ENCODE measurements around the gene DPEP3.

DPEP3 gene

GRCh38 chr16:67993207-67994039 lies 13.1 kb upstream of the DPEP3 start:
- TF ChIP-seq CREB5 (CRISPR knock-in tag; IDR thresholded peaks at IDR 0.05; ENCODE audit: low read depth) (no peak), CSDC2 (CRISPR knock-in tag; IDR thresholded peaks at IDR 0.05) (no peak), ZNF8 (CRISPR knock-in tag; IDR thresholded peaks at IDR 0.05) (no peak), POU6F1 (CRISPR knock-in tag; IDR thresholded peaks at IDR 0.05; ENCODE audit: borderline replicate concordance, low read depth) (no peak), TCF4 (CRISPR knock-in tag; IDR thresholded peaks at IDR 0.05; ENCODE audit: borderline replicate concordance) (no peak), ESRRG (CRISPR knock-in tag; IDR thresholded peaks at IDR 0.05) (no peak), CSRNP3 (CRISPR knock-in tag; IDR thresholded peaks at IDR 0.05) (no peak), PATZ1 (CRISPR knock-in tag; IDR thresholded peaks at IDR 0.05; ENCODE audit: borderline replicate concordance) (no peak), ZC3H10 (CRISPR knock-in tag; IDR thresholded peaks at IDR 0.05) (no peak), TOX (CRISPR knock-in tag; IDR thresholded peaks at IDR 0.05; ENCODE audit: borderline replicate concordance) (no peak), ISL1 (CRISPR knock-in tag; IDR thresholded peaks at IDR 0.05) (no peak), TSHZ2 (CRISPR knock-in tag; IDR thresholded peaks at IDR 0.05) (no peak), SNAI2 (CRISPR knock-in tag; IDR thresholded peaks at IDR 0.05) (no peak), GLIS3 (CRISPR knock-in tag; IDR thresholded peaks at IDR 0.05) (no peak)
- peak; percentile 99 for ATAC-seq

- TF ChIP-seq ZNF70 (CRISPR knock-in tag; IDR thresholded peaks at IDR 0.05) (no peak), OSR1 (CRISPR knock-in tag; IDR thresholded peaks at IDR 0.05) (no peak), ISL1 (CRISPR knock-in tag; IDR thresholded peaks at IDR 0.05) (no peak), BACH2 (CRISPR knock-in tag; IDR thresholded peaks at IDR 0.05; ENCODE audit: borderline replicate concordance) (no peak), ZNF565 (CRISPR knock-in tag; conservative IDR thresholded peaks at IDR 0.05; ENCODE audit: low read depth) (no peak), TOX (CRISPR knock-in tag; IDR thresholded peaks at IDR 0.05; ENCODE audit: borderline replicate concordance) (no peak), CSDC2 (CRISPR knock-in tag; IDR thresholded peaks at IDR 0.05) (no peak), ESRRG (CRISPR knock-in tag; IDR thresholded peaks at IDR 0.05) (no peak)
- ATAC-seq: peak; percentile 5; the same call in 2 of the 3 replicates
Observed at GRCh38 chr16:67992661-67993206, 12.4 kb upstream of the DPEP3 start.

- no peak for ATAC-seq
- TF ChIP-seq GLIS3 (CRISPR knock-in tag; IDR thresholded peaks at IDR 0.05) (no peak), CREB5 (CRISPR knock-in tag; IDR thresholded peaks at IDR 0.05; ENCODE audit: low read depth) (no peak), OSR1 (CRISPR knock-in tag; IDR thresholded peaks at IDR 0.05) (no peak), RARB (CRISPR knock-in tag; IDR thresholded peaks at IDR 0.05) (no peak), ZC3H10 (CRISPR knock-in tag; IDR thresholded peaks at IDR 0.05) (no peak), POU6F1 (CRISPR knock-in tag; IDR thresholded peaks at IDR 0.05; ENCODE audit: borderline replicate concordance, low read depth) (no peak), CSDC2 (CRISPR knock-in tag; IDR thresholded peaks at IDR 0.05) (no peak), ZNF70 (CRISPR knock-in tag; IDR thresholded peaks at IDR 0.05) (no peak), BACH2 (CRISPR knock-in tag; IDR thresholded peaks at IDR 0.05; ENCODE audit: borderline replicate concordance) (no peak), TCF4 (CRISPR knock-in tag; IDR thresholded peaks at IDR 0.05; ENCODE audit: borderline replicate concordance) (no peak), ZFP30 (CRISPR knock-in tag; IDR thresholded peaks at IDR 0.05) (no peak), PATZ1 (CRISPR knock-in tag; IDR thresholded peaks at IDR 0.05; ENCODE audit: borderline replicate concordance) (no peak), SNAI2 (CRISPR knock-in tag; IDR thresholded peaks at IDR 0.05) (no peak), ZNF8 (CRISPR knock-in tag; IDR thresholded peaks at IDR 0.05) (no peak)
Observed at GRCh38 chr16:67990018-67990386, 9.7 kb upstream of the DPEP3 start.
